NCI-H2196 treated with DMSO at 0.1 percent for 48 hours (cell line): Measurements from ENCODE around the gene PCDH12.

ENCODE experiments used
- DNase-seq: peaks from one replicate; lab custom pipeline; 2025; ENCODE audit not compliant: unreplicated experiment; lab: John Stamatoyannopoulos, UW

The PCDH12 gene

DNA sequence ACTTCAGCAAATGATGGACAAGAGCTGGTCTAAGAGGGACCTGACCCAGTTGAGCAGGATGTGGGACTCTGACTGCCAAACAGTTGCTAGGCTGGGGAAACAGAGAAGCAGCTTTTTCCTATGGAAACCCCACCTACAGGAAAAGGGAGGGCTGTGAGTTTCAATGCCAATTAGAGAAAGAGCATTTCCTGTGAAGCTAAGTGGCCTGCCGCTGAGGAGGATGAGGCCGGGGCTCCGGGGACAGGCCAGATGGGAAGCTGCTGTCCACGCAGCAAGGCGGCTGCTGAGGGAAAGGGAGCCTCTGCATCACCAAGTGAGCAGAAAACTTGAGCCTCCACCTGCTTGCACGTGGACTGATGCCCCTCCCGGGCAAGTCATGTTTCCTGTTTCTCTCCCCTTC lies at the start of gene PCDH12:
TSS of gene PCDH12 (minus strand) at position 90 of the 400 bp plus-strand sequence. CDS start 351 bp downstream, outside the sequence.
- no peak for DNase-seq

DNA sequence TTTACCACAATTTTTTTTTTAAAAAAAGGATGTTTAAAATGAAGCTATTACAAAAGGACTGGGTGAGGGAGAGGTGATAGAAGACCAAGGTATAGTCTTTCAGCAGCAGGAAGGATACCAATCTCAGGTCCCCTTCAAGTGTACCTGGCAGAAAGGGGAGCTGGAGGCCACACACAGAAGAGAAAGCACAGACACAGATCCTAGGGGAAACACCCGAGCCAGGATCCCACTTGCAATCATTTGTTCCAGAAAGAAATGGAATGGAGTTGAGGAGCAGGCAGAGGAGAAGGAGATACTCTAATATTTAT lies 49.2 kb upstream of the PCDH12 start:
- DNase-seq, result no peak

DNA sequence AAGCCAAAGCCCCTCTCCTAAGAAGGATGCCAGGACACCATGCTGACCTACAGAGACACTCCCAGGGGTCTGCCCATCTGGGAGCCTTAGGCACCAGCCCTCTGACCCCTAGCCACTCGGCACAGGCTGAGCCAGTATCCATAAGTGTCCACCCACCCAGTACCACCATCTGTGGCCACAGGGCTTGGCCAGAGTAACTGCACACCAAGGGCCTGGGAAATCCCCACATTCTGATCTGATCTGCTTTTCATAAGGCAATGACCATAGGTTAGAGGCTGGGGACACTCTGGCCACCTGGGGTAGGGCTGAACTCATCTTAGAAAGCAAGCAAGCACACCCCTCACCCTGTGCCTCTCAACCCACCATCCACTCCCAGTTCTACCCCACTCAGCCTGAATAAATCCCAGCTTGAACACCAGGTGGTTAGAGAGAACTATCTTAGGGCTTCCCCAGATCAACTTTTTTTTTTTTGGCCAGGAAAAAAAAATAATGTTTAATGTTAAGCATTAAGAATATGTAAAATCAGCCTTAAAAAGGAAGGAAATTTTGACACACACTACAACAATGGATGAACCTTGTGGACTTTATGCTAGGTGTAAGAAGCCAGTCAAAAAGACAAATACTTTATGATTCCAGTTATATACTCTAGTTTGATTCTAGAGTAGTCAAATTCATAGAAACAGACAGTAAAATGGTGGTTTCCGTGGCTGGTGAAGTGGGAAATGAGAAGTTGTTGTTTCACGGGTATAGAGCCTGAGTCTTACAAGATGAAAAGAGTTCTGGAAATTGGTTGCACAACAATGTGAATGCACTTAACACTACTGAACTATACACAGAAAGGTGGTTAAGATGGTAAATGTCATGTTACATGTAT lies 48.6 kb upstream of the PCDH12 start:
- no peak for DNase-seq

DNA sequence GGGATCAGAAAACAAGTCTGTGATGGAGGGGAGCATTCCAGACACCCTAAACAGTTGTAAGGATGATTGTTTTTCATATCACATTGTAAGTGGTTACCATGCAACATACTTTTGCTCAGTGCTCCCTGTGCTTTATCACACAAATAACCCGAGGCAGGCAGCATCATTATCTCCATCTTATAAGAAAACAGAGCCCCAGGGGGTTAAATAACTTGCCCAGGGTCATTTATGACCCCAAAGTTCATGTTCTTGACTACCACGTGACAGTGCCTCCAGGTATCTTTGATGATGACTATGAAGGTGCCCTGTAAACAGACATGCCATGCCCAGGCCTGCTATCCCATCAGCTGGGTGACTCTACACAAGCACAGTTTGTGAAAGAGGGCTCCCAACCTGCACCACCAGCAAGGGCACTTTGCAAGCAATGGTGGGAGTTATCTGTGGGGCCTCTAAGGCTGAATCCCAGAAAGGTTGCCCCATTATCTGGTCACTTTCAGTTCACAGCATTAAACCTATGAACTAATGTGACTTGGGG lies 45.3 kb upstream of the PCDH12 start:
- no peak for DNase-seq

DNA sequence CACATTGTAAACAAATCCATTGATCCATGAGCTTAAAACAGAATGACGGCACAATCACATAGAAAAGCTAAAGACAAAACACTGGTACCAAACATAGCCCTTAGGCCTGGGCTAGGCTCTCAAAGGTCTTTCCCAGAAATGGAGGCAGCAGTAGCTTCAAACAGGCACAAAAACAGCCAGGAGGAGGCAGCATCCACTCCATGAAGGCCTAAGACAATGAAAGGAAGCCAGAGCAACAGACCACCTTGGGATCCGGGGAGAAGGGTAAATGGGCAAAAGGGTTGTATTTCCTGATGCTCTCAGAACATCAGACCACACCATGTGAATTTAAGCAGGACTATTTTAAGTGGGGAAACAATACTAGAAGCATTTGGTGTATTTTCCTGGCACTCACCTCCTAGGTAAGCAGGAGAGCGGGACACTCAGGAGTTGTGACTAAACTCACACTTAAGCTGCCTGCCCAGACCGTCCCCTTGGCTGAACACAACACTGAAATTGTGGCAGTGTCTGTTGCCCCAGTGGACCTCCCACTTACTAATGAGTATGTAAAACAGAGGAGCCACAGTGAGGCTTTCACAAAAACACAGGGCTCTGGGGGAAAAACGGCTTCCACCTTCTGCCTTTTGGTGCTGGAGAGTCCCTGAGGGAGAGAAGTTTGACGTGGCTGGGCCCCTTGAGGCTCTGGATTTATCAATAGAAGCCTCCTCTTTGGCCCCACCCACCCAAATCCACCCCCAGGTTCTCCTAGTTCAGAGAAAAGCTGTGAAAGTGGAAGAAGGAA lies 42.9 kb upstream of the PCDH12 start:
- no peak for DNase-seq

DNA sequence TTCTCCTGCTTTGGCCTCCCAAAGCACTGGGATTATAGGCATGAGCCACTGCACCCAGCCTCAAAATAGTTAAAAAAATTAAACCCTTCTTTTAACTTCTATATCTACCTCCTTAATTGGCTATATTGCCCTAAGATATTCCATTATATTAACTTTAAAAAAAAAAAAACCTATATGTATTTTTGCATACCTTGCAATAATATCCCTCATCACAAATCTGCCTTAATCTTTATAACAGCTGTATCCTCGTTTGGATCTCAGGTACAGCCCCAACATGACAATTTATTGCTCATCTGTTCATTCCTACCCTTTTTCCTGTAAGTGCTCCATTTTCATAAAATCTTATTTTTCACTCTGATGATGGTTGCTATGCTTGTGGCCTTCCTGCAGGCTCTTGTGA lies 42.2 kb upstream of the PCDH12 start:
- no peak for DNase-seq

DNA sequence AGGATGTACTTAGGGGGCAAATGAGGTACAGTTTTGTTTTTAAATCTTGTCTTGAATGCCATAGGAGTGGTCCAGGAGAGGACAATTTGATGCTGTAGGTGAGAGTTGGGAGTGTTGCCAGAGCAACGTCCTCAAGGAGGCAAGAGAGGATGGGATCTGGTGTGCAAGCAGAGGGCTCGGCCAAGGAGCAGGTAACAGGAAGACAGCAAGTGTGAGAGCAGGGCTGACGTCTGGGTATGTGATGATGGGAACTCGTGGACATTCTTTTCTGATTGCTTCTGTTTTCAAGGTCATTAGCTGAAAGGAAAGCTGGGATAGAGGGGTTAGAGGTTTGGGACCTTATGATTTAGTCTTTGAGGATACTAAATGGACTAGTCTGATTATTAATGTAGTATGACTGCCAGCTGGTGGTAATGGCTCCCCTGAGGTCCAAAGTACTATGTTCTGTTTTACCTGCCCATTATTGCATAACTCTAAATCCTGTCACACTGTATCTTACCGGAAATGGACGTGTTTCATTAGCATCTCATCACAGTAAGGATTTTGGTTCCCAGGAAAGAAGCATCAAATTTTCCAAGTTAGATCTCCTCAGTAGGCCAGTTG lies 39.5 kb upstream of the PCDH12 start:
- no peak for DNase-seq

DNA sequence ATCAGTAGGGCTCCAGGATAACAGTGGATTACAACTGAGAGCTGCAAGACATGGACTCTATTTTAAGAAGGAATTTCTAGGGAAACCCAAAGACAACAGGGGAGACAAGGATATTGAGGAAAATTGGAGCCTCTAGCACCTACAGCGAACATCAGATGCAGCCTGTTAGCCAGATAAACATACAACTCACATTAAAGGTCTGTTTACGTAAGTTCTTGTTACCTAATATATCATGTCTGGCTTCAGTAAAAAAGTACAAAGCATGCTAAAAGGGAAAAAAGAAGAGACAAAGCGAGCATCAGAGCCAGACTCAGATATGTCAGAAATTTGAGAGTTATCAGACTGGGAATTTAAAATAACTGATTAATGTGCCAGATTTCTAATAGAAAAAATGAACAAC lies 37.7 kb upstream of the PCDH12 start:
- no peak for DNase-seq

DNA sequence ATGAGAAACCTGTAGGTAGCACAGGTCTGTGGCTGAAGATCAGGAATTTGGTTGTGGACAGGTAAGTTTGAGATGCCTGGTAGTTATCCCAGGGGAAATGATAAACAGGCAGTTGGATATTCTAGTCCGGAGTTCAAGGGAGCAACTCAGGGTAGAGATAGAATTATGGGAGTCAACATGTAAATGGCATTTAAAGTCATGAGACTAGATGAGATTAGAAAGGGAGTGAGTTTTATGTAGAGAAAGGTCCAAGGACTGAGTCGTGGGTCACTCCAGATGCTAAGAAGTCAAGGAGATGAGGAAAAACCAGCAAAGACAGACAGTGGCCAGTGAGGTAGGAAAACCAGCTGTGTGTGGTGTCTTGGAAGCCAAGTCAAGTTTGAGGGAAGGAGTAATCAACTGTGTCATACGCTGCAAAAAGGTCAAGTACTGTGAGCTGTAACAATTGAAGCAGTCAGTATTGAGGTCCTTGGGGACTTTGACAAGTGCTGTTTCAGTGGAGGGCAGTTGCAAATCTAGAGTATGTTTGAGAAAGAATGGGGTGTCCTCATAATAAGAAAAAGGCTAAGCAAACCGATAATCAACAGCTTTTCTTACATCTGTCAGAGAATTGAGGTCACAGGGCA lies 36.6 kb upstream of the PCDH12 start:
- no peak for DNase-seq

DNA sequence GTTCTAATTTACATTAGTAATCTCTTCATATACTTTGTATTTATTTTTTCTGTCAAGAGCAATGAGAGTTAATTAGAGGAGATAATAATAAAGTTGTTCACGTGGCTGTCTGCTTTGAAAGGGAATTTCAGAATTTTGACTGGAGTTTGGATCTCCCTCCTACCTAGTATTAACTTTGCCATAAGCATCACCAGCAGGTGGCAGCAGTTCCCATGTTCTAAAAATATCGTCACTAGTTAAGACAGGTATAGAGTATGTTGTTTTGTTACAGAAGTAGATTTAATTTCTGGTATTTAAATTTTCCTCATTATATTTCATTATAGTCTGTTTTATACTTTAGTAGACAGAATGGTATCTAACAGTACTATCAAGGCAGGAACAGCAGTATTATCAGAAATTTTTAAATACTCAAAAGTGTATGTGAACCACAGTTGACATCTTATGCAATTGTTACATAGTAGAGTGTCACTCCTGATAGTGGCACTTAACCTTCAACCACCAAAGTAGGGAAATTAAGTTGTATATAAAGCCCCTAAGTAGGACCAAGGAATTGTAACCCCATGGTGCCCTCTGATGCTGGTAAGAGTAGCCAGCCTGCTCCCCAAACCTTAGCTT lies 34.5 kb upstream of the PCDH12 start:
- DNase-seq, result no peak

DNA sequence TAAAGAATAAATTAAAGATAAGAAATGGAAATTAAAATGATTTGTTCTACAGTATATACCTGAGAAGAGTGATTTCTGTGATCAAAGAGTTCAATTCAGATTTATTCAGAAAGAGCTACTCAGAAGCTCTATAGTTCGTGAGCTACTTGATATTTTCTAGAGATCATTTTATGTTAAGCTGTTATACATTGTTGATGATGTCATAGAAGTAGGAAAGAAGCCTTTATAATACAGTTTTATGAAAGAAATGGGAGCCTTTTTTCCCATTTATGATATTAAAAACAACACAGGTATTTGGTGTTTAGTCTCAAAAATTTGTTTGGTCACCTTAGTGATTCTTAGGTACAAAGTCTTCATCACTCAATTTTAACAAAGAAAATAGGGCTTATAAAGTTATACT lies 31.7 kb upstream of the PCDH12 start:
- no peak for DNase-seq

DNA sequence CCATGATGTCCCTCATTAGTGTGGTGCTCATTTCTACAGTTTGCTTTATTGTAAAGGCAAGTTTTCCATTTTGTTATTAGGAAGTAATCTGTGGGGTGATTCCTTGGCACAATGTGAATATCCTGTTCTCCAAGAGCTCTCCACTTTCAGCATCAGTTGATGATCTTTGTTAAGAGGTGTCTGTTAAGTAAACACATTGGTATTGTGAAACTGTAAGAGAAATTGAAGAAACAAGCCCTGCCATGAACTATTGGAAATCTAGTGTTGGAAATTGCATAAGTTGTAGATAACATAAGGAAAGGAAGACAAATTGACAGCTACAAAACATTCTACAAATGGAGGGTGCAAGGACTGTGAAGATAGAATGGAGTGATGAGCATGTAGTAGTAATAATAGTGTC lies 28.1 kb upstream of the PCDH12 start:
- no peak for DNase-seq

DNA sequence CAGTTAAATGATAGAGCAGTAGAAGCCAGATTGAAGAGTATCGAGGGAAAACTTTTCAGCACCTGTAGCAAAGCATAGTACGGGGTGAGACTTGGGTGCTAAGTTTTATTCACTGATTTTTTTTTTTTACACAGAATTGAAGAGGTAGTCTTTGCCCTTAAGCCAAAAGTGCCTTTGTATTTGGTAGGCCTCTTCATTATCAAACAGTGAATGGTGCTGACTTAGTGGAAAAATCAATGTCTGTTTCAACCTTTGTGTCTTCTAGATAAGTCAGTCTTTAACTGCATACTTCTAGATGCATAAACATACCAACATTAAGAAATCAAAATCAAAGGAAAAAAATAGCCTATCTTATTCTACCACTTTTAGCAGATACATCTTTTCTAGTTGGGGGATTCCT lies 24.6 kb upstream of the PCDH12 start:
- DNase-seq, result no peak

DNA sequence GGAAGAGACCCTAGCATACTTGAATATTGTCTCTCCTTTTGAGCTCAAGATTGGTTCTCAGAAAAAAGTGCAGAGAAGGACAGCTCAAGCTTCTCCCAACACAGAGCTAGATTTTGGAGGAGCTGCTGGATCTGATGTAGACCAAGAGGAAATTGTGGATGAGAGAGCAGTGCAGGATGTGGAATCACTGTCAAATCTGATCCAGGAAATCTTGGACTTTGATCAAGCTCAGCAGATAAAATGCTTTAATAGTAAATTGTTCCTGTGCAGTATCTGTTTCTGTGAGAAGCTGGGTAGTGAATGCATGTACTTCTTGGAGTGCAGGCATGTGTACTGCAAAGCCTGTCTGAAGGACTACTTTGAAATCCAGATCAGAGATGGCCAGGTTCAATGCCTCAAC lies 20.4 kb upstream of the PCDH12 start:
- no peak for DNase-seq

DNA sequence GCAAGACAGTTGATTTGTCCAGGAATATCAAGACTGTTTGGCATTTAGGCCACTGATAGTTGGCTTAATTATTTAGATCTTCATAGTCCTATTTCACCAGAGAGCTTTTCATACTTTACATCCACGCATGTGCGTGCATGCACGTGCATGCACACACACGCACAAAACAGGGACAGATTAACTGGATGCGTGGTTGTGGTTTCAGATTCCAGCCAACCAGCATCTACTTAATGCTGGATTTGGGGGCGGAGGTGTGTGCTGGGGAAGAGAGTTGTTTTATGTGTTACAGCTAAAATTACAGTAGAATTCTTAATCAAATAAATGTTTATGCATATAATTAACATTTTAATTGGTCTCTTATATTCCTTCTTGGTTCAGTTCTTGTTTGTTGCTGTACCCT lies 18.2 kb upstream of the PCDH12 start:
- DNase-seq, result no peak

DNA sequence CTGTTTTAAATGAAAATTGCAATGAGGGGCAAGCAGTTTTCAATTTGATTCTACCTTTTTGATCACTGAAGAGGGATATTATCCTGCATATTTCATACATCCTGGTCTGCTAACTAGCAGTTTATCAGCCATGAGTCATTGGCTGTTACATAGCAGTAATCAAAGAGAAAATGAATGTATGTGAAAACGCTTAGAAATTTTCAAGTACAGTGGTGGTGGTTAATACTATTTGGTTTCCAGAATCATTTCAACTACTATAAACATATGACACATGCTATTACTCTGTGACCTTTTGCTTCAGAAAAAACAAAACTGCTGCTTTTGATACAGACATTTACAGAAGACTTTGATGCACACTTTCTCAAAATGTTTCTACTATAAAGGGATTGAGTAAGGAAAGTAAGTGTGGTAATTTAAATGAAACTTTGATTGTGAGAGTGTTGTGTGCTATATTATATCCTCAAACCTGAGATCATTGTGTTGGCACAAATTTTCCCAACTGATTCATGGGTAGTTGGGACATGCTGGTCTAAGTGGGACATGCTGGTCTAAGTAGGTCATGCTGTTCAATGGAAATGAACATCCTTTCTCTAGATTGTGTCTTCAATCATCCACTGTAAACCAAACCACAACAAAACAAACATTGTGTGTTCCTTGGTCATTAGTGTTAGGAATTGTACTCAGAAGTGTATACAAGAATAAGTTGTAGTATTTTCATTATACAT lies 16.0 kb upstream of the PCDH12 start:
- no peak for DNase-seq

DNA sequence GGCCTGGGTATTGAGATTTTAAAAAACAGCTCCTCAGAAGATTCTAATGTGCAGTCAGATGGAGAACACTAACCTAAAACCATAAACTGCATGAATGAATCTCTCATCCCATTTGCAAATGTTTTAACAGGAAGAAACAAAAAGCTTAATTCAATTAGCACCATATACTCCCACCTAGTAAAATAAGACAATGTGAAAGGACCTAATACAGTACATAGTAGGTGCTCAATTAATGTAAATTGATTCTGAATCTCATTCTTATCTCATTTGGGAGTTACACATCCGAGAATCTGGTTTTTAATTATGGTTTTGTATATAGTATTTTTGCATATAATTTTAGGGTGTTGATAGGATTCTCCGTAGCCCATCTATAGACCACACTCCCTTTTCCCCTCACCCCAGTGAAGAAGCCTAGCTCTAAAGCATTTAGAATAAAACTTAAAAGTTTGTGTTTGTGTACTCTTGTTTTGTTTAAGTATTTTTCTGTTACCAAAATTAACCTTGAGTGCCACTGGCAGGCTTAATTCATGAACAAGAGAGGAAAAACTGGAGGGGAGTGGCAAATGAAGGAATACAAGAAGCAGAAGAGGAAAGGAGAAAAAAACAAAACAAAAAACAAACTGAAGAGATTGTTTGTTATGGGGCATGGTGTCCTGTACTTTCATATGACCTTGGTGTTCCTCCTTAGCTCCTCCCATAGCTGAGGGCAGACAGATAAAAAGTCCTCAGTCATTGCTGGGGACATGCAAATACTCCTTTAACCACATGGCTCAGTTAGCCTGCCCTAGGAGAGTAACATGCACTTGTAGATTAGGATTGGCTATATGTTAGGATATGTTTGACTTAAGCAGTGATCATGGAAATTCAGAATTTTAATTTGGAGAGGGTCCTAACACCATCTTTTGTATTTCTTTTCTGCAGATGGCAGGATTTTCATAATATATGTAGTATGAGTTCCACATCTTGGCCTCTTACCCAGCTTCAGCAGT lies 12.1 kb upstream of the PCDH12 start:
- no peak for DNase-seq

DNA sequence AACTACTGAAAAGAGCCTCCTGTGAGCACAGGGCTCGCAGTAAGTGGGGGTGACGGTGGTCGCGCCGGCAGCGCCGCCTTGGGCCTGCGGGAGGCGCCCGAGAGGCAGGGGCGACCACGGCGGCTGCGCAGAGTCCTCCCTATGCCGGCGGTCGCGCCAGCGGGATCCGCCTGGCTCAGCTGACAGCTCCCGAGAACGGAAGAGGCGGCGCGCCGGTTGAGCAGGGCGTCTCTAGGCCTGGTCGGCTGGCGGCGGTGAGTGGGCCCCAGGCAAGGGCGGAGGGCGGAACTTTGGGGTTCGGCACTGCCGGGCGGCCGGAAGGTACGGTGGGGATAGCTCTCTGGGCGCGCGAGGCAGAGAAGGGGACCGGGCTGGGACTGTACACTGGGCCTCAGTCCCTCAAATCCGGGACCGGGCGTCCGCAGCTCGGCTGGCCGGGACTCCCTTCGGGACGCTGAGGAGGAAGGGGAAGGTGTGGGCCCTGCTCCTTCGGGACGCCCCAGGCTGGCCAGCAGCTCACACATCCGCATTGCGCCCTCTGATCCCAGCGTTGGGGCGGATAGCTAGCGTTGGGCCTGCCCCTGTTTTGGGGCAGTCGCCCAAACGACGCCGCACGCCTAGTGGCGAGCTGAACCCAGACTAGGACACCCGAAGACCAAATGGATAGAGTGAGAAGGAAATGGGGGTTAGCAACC lies 11.1 kb upstream of the PCDH12 start, which contains the start of gene RNF14:
TSS of gene RNF14 (plus strand) at position 192 of the 695 bp plus-strand sequence. CDS start 4,484 bp downstream, outside the sequence.
- DNase-seq, result peak; percentile 84
